HG03457 (cell line): Measurements from ENCODE around the gene CLNS1A.
"Not testable (repeated sequence)": the region's sequence is repeated elsewhere in the genome, so short reads cannot be mapped to it uniquely, and the experiment has no call there.

Experiments
- ATAC-seq: cut with Tn5 transposase; IDR thresholded peaks from one replicate; pipeline ENCODE4 v1.9.1; 2021; ENCODE audit warnings: moderate number of reproducible peaks; ENCODE audit not compliant: unreplicated experiment

The CLNS1A gene

GRCh38 chr11:77619576-77620198 lies 17.9 kb downstream of the CLNS1A start:
- ATAC-seq, result no peak

GRCh38 chr11:77617892-77618291 lies 19.7 kb downstream of the CLNS1A start:
- ATAC-seq, result no peak

GRCh38 chr11:77611921-77612320 lies 25.7 kb downstream of the CLNS1A start:
- ATAC-seq, result no peak

GRCh38 chr11:77609234-77609633 lies 28.4 kb downstream of the CLNS1A start:
- ATAC-seq, result no peak

GRCh38 chr11:77604281-77604680 lies 33.3 kb downstream of the CLNS1A start:
- no peak for ATAC-seq

GRCh38 chr11:77602381-77603088 lies 35.1 kb downstream of the CLNS1A start:
- ATAC-seq, result no peak

- no peak for ATAC-seq
These were observed 39.4 kb downstream of the CLNS1A start for GRCh38 chr11:77598195-77598594.

GRCh38 chr11:77596626-77597025 lies 41.0 kb downstream of the CLNS1A start:
- ATAC-seq, result no peak

GRCh38 chr11:77593883-77594282 lies 43.7 kb downstream of the CLNS1A start:
- no peak for ATAC-seq

GRCh38 chr11:77592727-77593126 lies 44.9 kb downstream of the CLNS1A start:
- no peak for ATAC-seq

GRCh38 chr11:77590194-77590782 lies 47.3 kb downstream of the CLNS1A start:
- peak; percentile 10 for ATAC-seq

GRCh38 chr11:77589521-77590193 lies 47.9 kb downstream of the CLNS1A start, which contains the start of gene AQP11:
AQP11 (plus strand) TSS chr11:77589953; CDS start chr11:77589993, 40 bp downstream.
- ATAC-seq, result peak; percentile 71

- ATAC-seq, result peak; percentile 16
These were observed 48.4 kb downstream of the CLNS1A start for GRCh38 chr11:77589181-77589520.

- no peak for ATAC-seq
These were observed 56.8 kb downstream of the CLNS1A start for GRCh38 chr11:77580712-77581337.

- ATAC-seq, result not testable (repeated sequence)
These were observed 62.2 kb downstream of the CLNS1A start for GRCh38 chr11:77575428-77575827.

- not testable (repeated sequence) for ATAC-seq
These were observed 66.7 kb downstream of the CLNS1A start for GRCh38 chr11:77570896-77571295.

- ATAC-seq, result no peak
These were observed 67.9 kb downstream of the CLNS1A start for GRCh38 chr11:77569676-77570070.

GRCh38 chr11:77568916-77569675 lies 68.5 kb downstream of the CLNS1A start:
- no peak for ATAC-seq

GRCh38 chr11:77568306-77568705 lies 69.3 kb downstream of the CLNS1A start:
- ATAC-seq, result no peak
